GM12891 (cell line): ENCODE data around the gene NPHS1.

Experiments used
- POLR2A ChIP-seq: IDR thresholded peaks from 2 replicates; pipeline ENCODE4 v1.6.1; 2011; ENCODE audit warnings: low read depth, low read length, control low read depth
- POLR2AphosphoS5 ChIP-seq: IDR thresholded peaks from 2 replicates; pipeline ENCODE4 v1.6.1; 2011; ENCODE audit warnings: low read depth, low read length, control low read depth

DNA sequence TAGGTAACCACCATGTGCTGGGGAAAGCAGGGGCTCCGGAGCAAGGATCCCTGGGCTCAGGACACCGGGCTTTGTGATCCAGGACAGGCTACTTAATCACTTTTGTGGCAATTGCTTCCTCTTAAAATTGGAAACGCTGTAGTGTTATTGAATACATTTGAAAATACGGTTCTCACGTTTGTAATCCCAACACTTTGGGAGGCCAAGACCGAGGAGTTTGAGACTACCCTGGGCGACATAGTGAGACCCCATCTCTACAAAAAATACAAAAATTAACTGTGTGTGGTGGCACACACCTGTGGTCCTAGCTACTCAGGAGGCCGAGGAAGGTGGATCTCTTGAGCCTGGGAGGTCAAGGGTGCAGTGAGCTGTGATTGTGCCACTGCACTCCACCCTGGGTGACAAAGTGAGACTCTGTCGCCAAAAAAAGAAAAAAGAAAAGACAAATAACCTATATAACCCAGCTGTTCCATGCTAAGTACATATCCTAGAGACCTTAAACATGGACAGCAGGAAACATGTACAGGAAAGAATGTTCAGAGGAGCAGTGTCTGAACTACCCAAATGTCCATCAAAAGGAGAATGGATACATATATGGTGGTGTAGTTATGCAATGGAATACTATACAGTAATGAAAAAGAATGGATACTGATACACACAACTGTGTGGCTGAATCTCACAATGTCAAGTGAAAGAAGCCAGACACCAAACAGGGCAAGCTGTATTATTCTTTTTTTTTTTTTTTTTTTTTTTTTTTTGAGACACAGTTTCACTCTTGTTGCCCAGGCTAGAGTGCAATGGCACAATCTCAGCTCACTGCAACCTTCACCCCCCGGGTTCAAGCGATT is 39.0 kb downstream of the NPHS1 start:
- no peak for TF ChIP-seq POLR2A
- TF ChIP-seq POLR2AphosphoS5 = no peak
